Endometrial microvascular endothelial cells (primary cell): ENCODE measurements around the gene SHC3. TPM values are rescaled to one million over a fixed set of nuclear protein-coding genes. Genes with fewer than 3 reads are reported as not detected.

ENCODE experiments used
- in situ Hi-C: cut with HindIII; loops from 2 replicates; pipeline ENCODE4 v1.10.0; 2017; ENCODE audit warnings: low sequenced_read_pairs, low pct_unique_long_range_greater_than_20kb; ENCODE audit errors: inconsistent ontology term
- total RNA-seq: library from RNA; depleted of rRNA; stranded (reverse); fragments of >200 nt; gene quantifications from one replicate; pipeline ENCODE4 v1.2.3, GENCODE V29; 2015; ENCODE audit errors: inconsistent ontology term

The SHC3 gene
- total RNA-seq, 1 donor from 2014 or later: under 0.01 TPM

DNA sequence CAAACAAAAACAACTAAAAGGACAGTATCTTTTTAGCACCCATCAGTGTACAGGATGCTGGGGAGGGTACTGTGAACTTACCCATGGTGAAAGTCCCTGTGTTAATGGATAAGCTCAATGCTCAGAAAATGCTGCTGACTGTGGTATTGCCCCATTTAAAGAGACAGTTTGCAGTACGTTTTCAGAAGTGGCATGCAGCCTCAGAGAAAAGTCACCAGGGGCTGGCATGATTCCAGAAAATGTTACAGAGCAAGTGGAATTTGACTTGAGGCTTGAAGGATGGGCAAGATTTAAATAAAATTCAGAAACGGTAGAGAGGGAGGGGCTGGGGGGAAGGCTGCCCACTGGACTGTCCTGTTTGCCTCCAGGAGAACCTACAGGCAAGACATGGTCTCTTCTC, 180.1 kb downstream of the SHC3 start:
- in situ Hi-C loops: no loop called here

GRCh38 chr9:88997646-88998045, 181.0 kb downstream of the SHC3 start:
- in situ Hi-C loops: no loop called here

- in situ Hi-C loops: no loop called here
Observed at GRCh38 chr9:88996921-88997235, 181.7 kb downstream of the SHC3 start.

GRCh38 chr9:88996046-88996920, 182.3 kb downstream of the SHC3 start:
- in situ Hi-C loops: no loop called here

DNA sequence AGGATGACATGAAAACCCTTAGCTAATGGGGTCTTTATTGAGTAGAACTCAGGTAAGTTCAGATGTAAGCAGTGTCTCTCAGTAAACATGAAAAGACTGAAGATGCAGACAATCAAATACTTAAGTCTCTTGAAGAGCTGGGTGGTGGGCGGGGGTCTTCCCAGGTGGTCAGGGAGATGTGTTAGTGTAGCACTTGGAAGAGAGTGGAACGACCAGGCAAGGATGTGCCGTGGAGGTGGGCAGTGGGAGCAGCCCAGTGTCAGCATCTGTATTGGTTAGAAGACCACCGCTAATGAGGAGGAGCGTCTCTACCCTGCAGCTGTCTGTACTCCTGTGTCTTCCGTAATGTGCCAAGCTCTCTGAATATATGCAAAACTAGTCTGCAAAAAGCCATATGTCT, 183.0 kb downstream of the SHC3 start:
- in situ Hi-C loops: no loop called here

DNA sequence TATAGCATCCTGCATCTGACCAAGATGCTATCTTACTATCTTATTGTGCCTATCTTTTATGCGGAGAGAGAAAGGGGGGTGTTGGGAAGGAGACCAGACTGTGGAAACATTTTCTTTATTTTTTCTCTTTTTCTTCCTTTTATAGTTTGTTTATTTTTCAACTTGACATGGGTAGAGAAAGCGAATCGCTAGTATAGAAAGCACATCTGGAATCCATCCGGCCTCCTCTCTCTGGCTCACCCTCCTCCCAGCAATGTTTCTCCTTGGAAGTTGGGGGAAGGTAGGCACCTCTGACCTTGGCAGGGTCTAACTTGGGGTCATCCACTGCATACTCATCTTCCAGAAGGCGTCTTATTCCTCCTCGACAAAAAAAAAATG, 183.4 kb downstream of the SHC3 start:
- in situ Hi-C loops: no loop called here

DNA sequence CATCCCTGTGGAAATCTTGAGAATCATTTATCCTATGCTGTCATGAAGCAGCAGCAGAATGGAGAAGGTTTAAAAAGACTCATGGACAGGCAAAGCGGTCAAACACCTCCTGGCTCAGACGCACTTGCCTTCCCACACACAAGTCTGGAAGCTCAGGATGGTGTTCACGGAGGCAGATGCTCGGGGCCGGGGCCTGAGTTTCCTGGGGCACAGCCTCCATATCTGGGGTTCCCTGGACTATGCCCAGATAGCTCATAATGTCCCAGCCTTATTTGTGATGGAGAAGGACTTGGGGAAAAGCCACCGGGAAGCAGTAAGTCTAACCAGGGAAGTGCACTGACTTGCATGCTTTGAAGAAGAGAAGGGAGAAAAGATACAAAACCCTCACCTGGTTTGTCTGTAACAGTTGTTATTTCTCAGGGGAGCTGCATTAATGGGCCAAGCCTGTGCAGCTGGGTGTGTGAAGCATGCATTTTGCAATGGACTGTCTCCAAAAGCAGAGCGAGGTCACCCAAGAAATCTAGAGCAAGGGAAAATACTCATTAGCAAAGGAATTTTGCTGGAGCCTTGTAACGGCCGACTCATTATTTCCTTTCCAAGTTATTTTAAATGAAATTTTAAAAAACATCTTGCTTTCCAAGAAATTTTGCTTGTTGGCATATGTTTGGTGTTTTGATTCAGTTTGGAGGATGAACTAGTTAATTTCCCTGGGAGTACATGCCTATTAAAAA, 184.0 kb downstream of the SHC3 start:
- in situ Hi-C loops: no loop called here

DNA sequence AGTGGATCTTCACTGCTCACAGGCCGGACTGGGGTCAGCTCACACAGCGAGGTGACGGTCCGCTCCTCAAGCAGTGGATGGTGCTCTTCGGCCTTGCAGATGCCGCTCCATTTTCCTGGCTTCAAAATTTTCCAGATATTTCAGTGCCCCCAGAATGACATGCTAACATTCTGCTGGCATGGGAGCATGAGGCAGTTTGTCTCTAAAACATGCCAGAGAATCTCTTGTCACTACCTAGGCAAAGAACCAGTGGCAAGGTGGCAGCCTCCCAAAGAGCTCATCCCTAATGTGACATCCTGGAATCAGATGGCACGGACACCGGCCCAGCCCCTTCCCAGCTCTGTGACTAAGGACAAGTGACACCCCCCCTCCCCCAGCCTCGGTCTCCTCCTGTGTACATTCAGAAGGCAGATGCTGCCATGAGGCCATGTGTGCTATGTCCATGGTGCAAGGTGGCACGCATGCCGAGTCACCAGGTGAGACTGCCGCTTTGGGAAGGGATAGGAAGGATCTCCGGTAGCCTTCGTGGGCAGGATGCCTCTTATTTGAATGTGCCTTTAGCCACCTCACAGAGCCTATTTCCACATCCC, 184.7 kb downstream of the SHC3 start:
- in situ Hi-C loops: no loop called here

GRCh38 chr9:88993327-88993726, 185.3 kb downstream of the SHC3 start:
- in situ Hi-C loops: no loop called here

DNA sequence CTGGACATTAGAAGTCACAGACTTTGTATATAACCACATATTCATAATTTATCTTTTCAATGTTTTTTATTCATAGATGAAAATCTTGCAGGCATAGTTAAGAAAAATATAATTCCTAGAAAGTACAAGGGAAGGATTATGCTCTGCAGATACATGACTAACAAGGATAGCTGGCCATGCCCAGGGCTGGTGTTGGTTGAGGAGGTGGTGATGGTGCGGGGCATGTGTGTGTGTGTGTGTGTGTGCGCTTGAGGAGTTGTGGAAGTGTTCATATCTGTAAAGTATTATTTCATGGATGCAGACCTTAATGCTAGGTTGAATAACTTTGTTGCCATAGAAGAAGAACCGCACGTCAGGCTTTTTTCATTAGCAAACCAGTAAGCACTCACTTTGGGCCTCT, 186.1 kb downstream of the SHC3 start:
- in situ Hi-C loops: no loop called here

GRCh38 chr9:88991066-88992034, 187.3 kb downstream of the SHC3 start, which contains the start of gene S1PR3:
TSS of gene S1PR3 (plus strand) at chr9:88991468. CDS start at chr9:89001201, 9,733 bp downstream.
- in situ Hi-C loops: no loop called here

DNA sequence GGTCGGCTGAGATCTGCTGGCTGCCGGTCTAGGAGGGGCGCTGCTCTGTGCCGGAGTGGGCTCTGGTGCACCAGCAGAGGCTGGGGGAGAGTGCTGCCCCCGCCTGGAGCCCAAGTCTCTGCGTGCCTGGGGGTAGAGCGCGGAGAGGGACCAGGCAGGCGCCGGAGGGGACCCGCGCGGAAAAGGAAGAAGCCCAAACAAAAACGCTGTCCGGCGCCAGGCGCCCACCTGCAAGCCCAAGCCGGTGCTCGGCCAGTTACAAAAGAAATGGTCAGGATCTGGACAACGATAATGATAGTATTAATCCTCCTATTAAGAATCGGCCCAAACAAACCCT, 187.9 kb downstream of the SHC3 start:
- in situ Hi-C loops: no loop called here

GRCh38 chr9:88990041-88990728, 188.4 kb downstream of the SHC3 start:
- in situ Hi-C loops: no loop called here

DNA sequence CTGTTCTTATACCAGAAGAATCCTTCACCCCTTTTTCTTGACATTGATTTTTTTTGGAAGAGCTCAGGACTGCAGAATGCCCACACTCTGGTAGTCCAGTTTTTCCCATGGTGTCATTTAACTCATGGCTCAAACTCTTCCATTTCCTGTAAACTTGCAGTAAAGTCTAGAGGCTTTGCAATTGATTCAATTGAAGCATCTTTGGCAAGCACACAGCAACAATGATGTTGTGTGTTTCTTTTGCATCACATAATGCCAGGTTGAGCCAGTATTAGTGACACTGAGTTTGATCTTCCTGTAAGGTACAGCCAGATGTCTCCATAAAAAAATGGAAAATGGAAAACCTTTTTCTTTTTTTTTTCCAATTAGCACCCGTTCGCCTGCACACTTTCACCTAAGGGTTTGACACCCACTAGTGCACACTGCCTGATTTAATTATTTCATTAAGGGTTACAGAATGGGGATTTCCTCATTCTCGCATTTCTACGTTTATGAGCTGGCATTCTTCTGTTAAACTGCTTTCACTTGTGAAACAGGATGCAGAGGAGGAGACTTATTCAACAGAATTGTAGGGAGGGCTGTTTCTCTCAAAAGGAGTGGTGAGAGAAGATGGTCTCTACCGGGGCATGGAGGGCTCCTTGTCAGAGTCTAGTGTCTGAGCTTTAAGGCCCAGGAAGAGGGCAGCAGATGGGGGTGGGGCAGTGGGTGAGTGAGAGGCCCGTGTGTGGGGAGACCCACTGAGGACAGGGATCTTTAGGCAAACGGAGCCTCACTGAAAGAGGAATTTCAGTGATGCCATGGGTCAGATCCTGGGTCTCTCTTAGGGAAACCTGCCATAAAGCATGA, 189.6 kb downstream of the SHC3 start:
- in situ Hi-C loops: no loop called here

GRCh38 chr9:88987661-88988060, 191.0 kb downstream of the SHC3 start:
- in situ Hi-C loops: no loop called here

- in situ Hi-C loops: no loop called here
Observed at GRCh38 chr9:88986776-88987175, 191.8 kb downstream of the SHC3 start.

DNA sequence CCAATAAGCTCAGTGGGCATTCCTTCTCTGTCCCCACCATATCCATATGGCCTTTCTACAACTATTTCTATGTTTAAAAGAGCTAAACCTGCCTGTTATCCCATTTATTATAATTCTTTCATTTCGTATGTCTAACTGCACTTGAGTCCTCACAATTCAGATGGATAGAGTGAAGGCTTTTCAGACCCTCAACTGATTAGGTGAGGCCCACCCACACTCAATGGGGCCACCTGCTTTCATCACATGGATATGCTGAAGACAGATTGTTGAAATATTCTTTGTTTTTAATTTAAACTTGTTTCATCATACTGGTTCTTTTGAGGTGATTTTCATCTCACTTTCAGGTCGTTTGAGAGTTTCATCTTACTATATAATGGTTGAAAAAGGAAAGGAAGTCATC, 193.0 kb downstream of the SHC3 start:
- in situ Hi-C loops: no loop called here

DNA sequence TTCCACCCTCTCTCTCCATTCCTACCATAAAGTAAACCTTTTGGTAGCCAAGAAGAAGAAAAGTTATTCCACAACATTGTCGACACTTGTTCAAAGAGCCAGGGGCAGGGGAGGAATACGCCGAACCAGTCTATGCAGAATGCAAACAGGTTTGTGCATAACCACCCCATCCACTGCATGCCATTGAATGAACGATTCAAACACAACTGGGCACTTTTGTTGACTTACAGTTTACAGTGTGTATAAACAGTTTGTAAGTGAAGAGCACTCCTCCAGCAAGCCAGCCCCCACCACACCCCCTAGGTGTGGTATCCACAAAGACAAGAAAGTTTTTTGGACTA, 194.1 kb downstream of the SHC3 start:
- in situ Hi-C loops: no loop called here
